GM12891 (cell line): ENCODE results near the gene MYMK.

ENCODE experiments used
- POLR2A ChIP-seq: IDR thresholded peaks from 2 replicates; pipeline ENCODE4 v1.6.1; 2011; ENCODE audit warnings: low read depth, low read length, control low read depth
- POLR2AphosphoS5 ChIP-seq: IDR thresholded peaks from 2 replicates; pipeline ENCODE4 v1.6.1; 2011; ENCODE audit warnings: low read depth, low read length, control low read depth
- SPI1 ChIP-seq: IDR thresholded peaks from 2 replicates; pipeline ENCODE4 v1.6.1; 2011; ENCODE audit warnings: low read depth, low read length, control low read depth

DNA sequence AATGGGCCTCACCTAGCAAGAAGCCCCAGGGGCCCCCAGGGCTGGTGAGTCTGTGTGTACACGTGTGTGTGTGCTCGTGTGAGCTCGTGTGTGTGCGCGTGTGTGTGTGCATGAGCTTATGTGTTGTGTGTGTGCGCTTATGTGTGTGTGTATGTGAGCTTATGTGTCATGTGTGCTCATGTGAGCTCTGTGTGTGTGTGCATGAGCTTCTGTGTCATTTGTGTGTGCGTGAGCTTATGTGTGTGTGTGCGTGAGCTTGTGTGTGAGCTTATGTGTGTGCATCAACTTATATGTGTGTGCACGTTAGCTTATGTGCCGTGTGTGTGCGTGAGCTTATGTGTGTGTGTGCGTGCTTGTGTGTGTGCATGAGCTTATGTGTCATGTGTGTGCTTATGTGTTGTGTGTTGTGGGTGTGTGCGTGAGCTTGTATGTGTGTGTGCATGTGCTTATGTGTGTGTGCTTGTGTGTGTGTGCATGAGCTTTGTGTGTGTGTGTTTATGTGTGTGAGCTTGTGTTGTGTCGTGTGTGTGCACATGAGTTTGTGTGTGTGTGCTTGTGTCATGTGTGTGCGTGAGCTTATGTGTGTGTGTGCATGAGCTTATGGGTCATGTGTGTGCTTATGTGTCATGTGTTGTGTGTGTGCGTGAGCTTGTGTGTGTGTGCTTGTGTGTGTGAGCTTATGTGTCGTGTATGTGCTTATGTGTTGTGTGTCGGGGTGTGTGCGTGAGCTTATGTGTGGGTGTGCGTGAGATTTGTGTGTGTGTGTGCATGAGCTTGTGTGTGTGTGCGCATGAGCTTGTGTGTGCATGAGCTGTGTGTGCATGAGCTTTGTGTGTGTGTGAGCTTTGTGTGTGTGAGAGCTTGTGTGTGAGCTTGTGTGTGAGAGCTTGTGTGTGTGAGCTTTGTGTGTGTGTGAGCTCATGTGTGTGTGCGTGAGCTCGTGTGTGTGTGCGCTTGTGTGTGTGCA is 29.1 kb downstream of the MYMK start:
- TF ChIP-seq POLR2A: no peak
- TF ChIP-seq POLR2AphosphoS5: no peak
- TF ChIP-seq SPI1: no peak
